Regular cardiac myocyte (primary cell): ENCODE measurements around the gene ETV3. TPM values are rescaled to one million over a fixed set of nuclear protein-coding genes. Genes with fewer than 3 reads are reported as not detected.

Experiments used
- total RNA-seq: library from RNA; depleted of rRNA; stranded (reverse); fragments of >200 nt; gene quantifications from 2 replicates; pipeline ENCODE4 v1.2.3, GENCODE V29; 2014

ETV3 gene
- 9.6 and 19.2 TPM in 2 replicates for total RNA-seq

GRCh38 chr1:157138220-157139051 is at the start of gene ETV3:
ETV3 (minus strand) TSS chr1:157138395; CDS start chr1:157136352, 2,043 bp downstream.

GRCh38 chr1:157099633-157100009 is 38.6 kb downstream of the ETV3 start, which contains the start of gene ETV3L:
ETV3L (minus strand) TSS chr1:157099808; CDS start chr1:157099523, 285 bp downstream.

Other genes with a start within 250 kb of the ETV3 start
- 4.5 and 9.2 TPM in 2 replicates for gene PEAR1, start 244.7 kb downstream of the ETV3 start, total RNA-seq
- under 0.01 and 0.56 TPM in 2 replicates for gene LRRC71, start 217.8 kb downstream of the ETV3 start, total RNA-seq
- 20.1 and 20.9 TPM in 2 replicates for gene ARHGEF11, start 92.7 kb downstream of the ETV3 start, total RNA-seq
- not detected in 2 replicates for gene ETV3L, start 38.6 kb downstream of the ETV3 start, total RNA-seq